K562 (cell line): ENCODE measurements around the gene MCL1. TPM values are rescaled to one million over a fixed set of nuclear protein-coding genes. Genes with fewer than 3 reads are reported as not detected.
A peak's percentile ranks its signal among the peaks of the same experiment; 100 is the strongest.

Source experiments
- ARID4B ChIP-seq: sonication (generic); formaldehyde crosslinking; IDR thresholded peaks from 2 replicates; pipeline ENCODE4 v1.8.0; 2022; ENCODE audit warnings: mild to moderate bottlenecking, missing genetic modification reagents
- BHLHE40 ChIP-seq: IDR thresholded peaks from 2 replicates; pipeline ENCODE4 v1.6.1; 2011; ENCODE audit warnings: low read length, improper control_type of control experiment
- MGA ChIP-seq: fragments of 450-650 bp; IDR thresholded peaks from 2 replicates; pipeline ENCODE4 v1.6.1; 2016; ENCODE audit warnings: mild to moderate bottlenecking, moderate library complexity
- NCOA4 ChIP-seq: fragments of 450-650 bp; IDR thresholded peaks from 2 replicates; pipeline ENCODE4 v1.6.1; 2018; ENCODE audit warnings: mild to moderate bottlenecking; ENCODE audit not compliant: partially characterized antibody
- TEAD1 ChIP-seq, 2 experiments: fragments of 450-650 bp in 1 of 2; sonication (generic) in 1 of 2; formaldehyde crosslinking; IDR thresholded peaks; 2 replicates each; pipeline versions ENCODE4 v1.4.0 to v1.8.0; 2020 to 2022; ENCODE audit warnings: mild to moderate bottlenecking in 2 of 2, missing genetic modification reagents in 1 of 2
- TFAM ChIP-seq: fragments of 250-450 bp; sonication (Bioruptor Pico); conservative IDR thresholded peaks from 2 replicates; pipeline ENCODE4 v1.5.0; 2021; ENCODE audit warnings: mild to moderate bottlenecking, moderate library complexity
- ZBTB26 ChIP-seq: fragments of 450-650 bp; formaldehyde crosslinking; IDR thresholded peaks from 2 replicates; pipeline ENCODE4 v1.4.0; 2022; ENCODE audit warnings: missing genetic modification characterization
- ZBTB8A ChIP-seq: fragments of 450-650 bp; IDR thresholded peaks from 2 replicates; pipeline ENCODE4 v1.6.1; 2018; ENCODE audit warnings: mild to moderate bottlenecking, moderate library complexity; ENCODE audit not compliant: partially characterized antibody
- polyA plus RNA-seq, 8 experiments: library from polyadenylated mRNA; depleted of rRNA in 4 of 8; stranded (reverse) in 5 of 8; unstranded in 3 of 8; fragments of >200 nt; fragmentation: Nextera tagmentation in 2 of 8; fragmentation: Illumina TruSeq in 1 of 8; extraction: Ambion mirVana in 2 of 8; extraction: Trizol in 1 of 8; gene quantifications; 2 replicates each; pipeline versions ENCODE4 v1.2.1 to v1.2.3, GENCODE V29; 2011 to 2014; ENCODE audit warnings: inconsistent platforms in 1 of 8, missing spikeins in 1 of 8
- total RNA-seq, 7 experiments: library from RNA; depleted of rRNA in 6 of 7; stranded (reverse); fragments of >200 nt in 6 of 7; fragmentation: Illumina TruSeq in 2 of 7; extraction: Trizol in 2 of 7; gene quantifications; 2 replicates each; pipeline versions ENCODE4 v1.2.1 to v1.2.3, GENCODE V29; 2011 to 2021; ENCODE audit warnings: low replicate concordance in 1 of 7

The MCL1 gene
- total and polyA plus RNA-seq, 9 of the 15 experiments (the other 6 are each of a cell fraction or from before 2014, with no cell fraction given), result 27.1 to 224 (median 138) TPM

- TF ChIP-seq MGA (peak; percentile 47), ZBTB8A (no peak), TFAM (CRISPR knock-in tag) (no peak), ZBTB26 (CRISPR knock-in tag) (0 out of 2 replicates have a peak, but pooled peaks have one; percentile 43), BHLHE40 (no peak), NCOA4 (no peak), ARID4B (CRISPR knock-in tag) (no peak), TEAD1 (CRISPR knock-in tag; IDR thresholded peaks at IDR 0.05) (0 out of 4 replicates have a peak, but pooled peaks of 1 of the 2 experiments have one; percentile 36)
Observed at GRCh38 chr1:150579945-150580642, 684 bp upstream of the MCL1 start (continued).
